ENCODE data around the gene APOF.
"Not testable (repeated sequence)": the region's sequence is repeated elsewhere in the genome, so short reads cannot be mapped to it uniquely, and the experiment has no call there.

The APOF gene

GRCh38 chr12:56366948-56367347, 4.3 kb upstream of the APOF start:
- no peak for DNase-seq (ENCODE audit: low spot score)

GRCh38 chr12:56361487-56362129, 1.0 kb downstream of the APOF start:
- no peak for DNase-seq (ENCODE audit: low spot score)

GRCh38 chr12:56359851-56360767, 2.5 kb downstream of the APOF start, which contains the start of gene STAT2:
Gene STAT2 (minus strand): TSS chr12:56360107. CDS start chr12:56356571, 3,536 bp downstream.
- peak; percentile 100 for DNase-seq (ENCODE audit: low spot score)

DNA sequence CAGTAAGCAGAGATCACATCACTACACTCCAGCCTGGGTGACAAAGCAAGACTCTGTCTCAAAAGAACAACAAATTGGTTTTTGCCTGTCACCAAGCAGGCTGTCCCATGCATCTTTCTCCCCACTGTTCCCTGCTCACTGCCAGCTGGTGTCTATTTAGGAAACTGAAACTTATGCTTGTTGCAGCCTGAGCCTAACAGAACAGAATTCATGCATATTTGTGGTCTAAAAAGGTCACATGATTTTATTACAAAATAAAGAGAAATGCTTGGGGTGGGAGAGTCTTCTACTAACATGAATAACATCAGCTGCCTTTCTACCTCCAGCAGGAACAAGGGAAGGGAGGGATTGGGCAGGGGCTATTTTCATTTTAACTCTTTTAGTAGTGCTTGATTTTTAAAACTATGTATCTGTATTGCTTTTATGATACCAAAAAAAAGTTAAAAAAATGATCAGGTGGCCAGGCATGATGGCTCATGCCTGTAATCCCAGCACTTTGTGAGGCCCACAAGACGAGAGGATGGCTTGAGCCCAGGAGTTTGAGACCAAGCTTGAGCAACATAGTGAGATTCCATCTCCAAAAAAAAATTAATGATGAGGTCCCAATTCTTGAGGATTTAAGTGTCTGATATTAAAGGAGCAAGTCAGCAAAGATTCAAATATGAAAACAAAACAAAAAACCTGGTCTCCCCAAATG, 3.7 kb downstream of the APOF start:
- DNase-seq (ENCODE audit: low spot score) = no peak

GRCh38 chr12:56351325-56351724, 11.3 kb downstream of the APOF start:
- no peak for DNase-seq (ENCODE audit: low spot score)

DNA sequence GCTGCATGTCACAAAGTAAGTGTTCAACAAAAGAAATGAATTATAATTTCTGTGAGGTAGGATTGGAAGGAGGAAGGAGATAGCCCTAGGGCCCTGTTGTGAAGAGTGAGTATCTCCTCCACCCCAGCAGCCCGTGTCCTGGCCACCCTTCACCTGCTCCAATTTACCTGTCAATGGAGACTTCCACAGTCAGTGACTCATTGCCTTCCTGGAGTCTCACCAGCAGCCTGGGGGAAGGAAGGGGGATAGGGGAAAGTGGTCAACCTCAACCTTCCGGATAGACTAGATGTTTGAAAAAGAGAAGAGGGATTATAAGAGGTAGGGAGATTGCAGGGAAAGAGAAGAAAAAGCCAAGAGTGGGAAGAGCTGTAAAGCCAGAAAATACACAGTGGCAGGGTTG, 12.0 kb downstream of the APOF start:
- no peak for DNase-seq (ENCODE audit: low spot score)

GRCh38 chr12:56348776-56349175, 13.9 kb downstream of the APOF start:
- no peak for DNase-seq (ENCODE audit: low spot score)

GRCh38 chr12:56347255-56347654, 15.4 kb downstream of the APOF start:
- not testable (repeated sequence) for DNase-seq (ENCODE audit: low spot score)

DNA sequence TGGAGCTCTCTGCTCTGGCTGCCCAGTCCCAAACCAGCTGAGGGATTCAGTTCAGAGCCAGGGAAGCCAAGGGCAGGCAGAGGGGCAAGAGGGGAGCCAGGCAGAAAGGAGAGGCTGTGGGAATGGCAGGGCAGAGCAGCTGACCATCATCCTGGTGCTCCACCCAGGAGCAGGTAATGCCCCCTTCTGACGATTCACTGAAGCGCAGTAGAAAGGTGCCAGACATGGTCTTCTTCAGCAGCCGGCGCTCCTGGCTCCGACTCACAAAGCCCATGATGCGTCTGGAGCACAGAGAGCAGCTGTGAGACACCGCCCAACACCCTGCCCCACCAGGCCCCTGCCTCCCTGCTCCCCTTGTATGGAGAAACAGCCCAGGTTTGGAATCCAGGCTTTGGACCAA, 16.0 kb downstream of the APOF start:
- DNase-seq (ENCODE audit: low spot score) = no peak

- DNase-seq (ENCODE audit: low spot score) = not testable (repeated sequence)
These were observed 20.4 kb downstream of the APOF start for GRCh38 chr12:56342290-56342689.

GRCh38 chr12:56341616-56342015, 21.0 kb downstream of the APOF start:
- no peak for DNase-seq (ENCODE audit: low spot score)

DNA sequence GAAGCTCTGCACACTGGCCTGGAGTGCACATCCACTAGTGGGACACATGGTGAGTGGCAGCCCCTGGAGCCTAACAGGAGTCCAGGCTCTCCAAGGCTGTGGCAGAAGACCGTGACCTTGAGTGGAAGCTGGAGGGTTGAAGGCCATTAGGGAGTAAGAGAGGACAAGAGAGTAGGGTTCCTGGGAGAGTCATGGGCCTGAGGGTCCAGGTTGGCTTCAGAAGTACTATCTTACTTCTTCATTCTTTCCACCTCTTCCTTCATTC, 23.6 kb downstream of the APOF start:
- DNase-seq (ENCODE audit: low spot score) = no peak

DNA sequence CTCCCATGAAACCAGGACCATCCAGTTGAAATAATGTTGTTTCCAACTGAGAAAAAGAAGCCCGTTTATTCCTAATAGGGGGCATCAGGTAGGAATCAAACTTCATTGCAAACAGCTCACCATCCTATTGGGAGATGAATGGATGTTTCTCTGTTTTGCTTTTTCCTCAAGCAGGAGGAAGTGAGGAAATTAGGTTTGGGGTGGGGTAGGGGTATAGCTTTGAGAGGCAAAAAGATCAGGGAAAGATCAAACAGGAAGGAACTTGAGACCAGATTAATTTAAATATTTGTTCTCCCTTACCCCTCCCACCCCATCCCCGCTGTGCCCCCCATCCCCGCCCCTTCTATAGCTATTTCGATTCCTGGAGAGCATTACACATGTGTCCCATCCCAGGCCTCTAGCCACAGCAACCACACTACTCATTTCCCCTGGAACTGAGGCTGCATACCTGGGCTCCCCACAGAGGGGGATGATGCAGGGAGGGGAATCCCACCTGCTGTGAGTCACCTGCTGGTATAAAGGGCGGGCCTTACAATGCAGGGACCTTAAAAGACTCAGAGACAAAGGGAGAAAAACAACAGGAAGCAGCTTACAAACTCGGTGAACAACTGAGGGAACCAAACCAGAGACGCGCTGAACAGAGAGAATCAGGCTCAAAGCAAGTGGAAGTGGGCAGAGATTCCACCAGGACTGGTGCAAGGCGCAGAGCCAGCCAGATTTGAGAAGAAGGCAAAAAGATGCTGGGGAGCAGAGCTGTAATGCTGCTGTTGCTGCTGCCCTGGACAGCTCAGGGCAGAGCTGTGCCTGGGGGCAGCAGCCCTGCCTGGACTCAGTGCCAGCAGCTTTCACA, 24.1 kb downstream of the APOF start, which contains the start of gene IL23A:
Gene IL23A, plus strand, starts transcription at position 577 of the 850 bp plus-strand sequence. Its CDS starts 161 bp downstream, at position 738.
- no peak for DNase-seq (ENCODE audit: low spot score)

GRCh38 chr12:56337753-56338251, 24.9 kb downstream of the APOF start:
- no peak for DNase-seq (ENCODE audit: low spot score)

DNA sequence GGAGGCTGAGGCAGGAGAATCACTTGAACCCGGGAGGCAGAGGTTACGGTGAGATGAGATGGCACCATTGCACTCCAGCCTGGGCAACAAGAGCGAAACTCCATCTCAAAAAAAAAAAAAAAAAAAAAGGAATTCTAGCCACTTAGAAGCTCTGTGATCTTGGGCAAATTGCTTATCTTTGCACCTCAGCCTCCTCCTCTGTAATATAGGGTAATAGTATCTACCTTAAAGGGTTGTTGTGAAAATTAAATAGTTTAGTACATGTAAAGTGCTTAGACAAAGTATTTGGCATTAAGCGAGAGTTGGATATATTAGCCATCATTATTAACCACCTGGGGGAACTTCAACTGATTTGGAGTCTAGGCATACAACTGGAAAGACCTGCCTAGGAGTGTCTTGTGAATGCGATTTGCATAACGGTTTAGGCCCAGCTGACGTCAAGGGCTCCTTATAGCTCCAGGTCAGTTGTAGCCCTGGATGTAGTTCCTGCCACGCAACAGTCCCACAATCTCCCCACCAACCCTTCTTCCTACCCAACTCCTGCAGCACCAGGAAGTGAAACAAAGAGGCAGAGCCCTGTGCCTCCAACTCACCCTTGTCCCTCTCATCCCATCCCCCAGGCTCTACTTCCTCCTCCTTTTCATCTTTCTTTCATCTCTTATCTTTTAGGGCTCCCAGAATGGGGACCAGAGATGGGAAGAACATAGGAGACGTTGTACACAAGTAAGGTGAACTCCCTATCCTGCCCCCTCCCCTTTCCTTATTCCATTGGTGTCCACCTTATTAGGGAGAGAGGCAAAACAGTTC, 26.1 kb downstream of the APOF start:
- DNase-seq (ENCODE audit: low spot score) = no peak

DNA sequence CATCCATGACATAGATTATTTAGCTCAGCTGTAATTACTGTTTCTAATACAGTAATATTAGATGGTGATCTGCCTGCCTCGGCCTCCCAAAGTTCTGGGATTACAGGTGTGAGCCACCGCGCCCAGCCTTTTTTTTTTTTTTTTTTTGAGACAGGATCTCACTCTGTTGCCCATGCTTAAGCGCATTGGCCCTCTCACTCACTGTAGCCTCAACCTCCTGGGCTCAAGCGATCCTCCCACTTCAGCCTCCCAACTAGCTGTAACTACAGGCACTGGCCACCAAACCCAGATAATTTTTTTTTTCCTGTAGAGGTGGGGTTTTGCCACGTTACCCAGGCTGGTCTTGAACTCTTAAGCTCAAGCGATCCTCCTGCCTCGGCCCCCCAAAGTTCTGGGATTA, 27.1 kb downstream of the APOF start:
- DNase-seq (ENCODE audit: low spot score) = not testable (repeated sequence)

DNA sequence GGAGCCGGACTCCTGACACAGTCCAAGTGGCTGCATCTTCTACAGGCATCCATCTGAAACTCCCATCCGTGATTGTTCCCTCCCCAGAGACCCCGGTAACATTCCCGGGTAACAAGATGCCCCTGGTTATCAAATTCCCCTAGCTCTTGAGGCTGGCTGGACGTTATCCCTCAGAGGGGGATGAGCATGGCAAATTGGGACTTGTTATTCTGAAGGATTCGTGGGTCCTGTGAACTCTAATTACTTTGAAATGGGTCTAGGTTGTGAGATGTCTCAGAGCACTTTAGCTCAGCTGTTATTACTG, 28.2 kb downstream of the APOF start:
- no peak for DNase-seq (ENCODE audit: low spot score)

DNA sequence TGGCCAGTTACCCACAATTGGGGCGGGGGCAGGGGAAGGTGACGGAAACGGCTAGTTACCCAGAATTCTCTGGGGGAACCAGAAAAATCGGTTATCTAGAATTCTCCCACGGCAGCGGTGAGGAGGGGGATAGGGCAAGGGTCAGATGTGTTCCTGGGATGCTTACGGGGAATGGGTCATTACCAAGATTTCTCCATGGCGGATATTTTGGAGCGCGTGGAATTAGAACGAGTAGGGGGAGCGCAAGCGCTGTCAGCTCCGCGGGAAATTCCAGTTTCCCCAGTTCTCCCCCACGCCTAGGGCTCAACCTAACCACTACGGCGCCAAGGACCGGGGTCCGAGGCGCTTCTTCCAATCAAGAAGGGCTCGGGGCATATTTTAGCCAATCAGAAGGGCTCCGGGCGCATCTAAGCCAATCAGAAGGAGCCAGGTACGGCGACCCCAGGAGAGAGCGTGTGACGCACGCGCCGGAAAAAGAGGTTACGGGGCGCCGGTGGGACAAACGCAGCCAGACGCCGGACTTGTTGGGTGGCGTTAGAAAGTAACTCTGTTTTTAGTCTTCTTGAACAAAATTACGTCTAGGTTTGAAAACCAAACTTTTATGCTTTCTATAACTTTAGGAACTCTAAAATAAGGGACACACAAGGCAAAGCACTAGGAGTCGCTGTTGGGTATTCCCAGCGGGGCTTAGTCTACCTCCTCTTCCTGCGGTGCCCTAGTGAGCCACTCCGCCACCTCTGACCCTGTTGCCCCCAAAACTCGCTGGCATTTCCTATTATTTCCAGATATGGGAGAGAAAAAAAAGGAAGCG, 28.8 kb downstream of the APOF start, which contains the start of gene PAN2:
Gene PAN2, minus strand, starts transcription at position 322 of the 811 bp plus-strand sequence. CDS start 906 bp downstream, outside the sequence.
- peak; percentile 97 for DNase-seq (ENCODE audit: low spot score)

- DNase-seq (ENCODE audit: low spot score) = no peak
These were observed 29.4 kb downstream of the APOF start for GRCh38 chr12:56333197-56333678.
